Mammary epithelial cell (primary cell): ENCODE data around the gene F2RL1.

Source experiments
- EZH2 ChIP-seq: IDR thresholded peaks from 2 replicates; pipeline ENCODE4 v1.6.1; 2012; ENCODE audit warnings: low read length, inconsistent platforms, borderline replicate concordance
- TF ChIP-seq, protein P1 (sequence below), 2 donors: IDR thresholded peaks in 1 of 2; conservative IDR thresholded peaks in 1 of 2; 2 replicates each; pipeline ENCODE4 v1.5.1; 2011 to 2012; ENCODE audit warnings: inconsistent platforms in 2 of 2, low read length in 2 of 2, mild to moderate bottlenecking in 2 of 2, control low read depth in 1 of 2, low read depth in 1 of 2; ENCODE audit not compliant: insufficient read depth in 1 of 2; ENCODE audit errors: extremely low read depth in 1 of 2

DNA sequence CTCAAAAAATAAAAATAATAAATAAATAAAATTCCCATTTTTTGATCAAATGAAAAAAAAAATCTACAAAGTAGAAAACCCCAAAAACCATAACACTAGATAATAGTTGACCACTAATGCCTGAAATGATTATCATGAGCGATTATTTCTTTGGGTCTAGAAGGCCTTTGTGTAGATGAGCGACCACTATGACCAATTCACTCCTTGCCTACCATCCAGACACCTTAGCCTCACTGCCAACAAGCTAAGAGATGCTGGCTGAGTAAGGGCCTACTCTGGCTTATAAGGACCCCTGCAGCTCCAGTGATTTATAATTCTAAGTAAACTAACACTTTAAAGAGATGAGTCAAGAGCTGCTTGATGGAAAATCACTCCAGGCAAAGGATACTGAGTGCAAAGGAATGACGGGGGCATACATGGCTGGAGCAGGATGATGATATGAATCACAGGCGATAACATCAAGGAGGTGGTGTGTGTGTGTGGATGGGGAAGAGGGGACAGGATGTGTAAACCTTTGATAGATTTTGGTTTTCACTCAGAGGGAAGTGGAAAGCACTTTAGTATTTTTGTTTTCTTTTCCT lies 4.8 kb upstream of the F2RL1 start:
- TF ChIP-seq, protein P1, sequence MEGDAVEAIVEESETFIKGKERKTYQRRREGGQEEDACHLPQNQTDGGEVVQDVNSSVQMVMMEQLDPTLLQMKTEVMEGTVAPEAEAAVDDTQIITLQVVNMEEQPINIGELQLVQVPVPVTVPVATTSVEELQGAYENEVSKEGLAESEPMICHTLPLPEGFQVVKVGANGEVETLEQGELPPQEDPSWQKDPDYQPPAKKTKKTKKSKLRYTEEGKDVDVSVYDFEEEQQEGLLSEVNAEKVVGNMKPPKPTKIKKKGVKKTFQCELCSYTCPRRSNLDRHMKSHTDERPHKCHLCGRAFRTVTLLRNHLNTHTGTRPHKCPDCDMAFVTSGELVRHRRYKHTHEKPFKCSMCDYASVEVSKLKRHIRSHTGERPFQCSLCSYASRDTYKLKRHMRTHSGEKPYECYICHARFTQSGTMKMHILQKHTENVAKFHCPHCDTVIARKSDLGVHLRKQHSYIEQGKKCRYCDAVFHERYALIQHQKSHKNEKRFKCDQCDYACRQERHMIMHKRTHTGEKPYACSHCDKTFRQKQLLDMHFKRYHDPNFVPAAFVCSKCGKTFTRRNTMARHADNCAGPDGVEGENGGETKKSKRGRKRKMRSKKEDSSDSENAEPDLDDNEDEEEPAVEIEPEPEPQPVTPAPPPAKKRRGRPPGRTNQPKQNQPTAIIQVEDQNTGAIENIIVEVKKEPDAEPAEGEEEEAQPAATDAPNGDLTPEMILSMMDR (conservative IDR thresholded peaks at IDR 0.05 in 1 of 2, IDR thresholded peaks at IDR 0.05 in 1 of 2; ENCODE audit: extremely low read depth in 1 of 2, insufficient read depth in 1 of 2, low read depth in 1 of 2, low read length in 2 of 2): no peak
- no peak for TF ChIP-seq EZH2
